GM19025 (cell line): Measurements from ENCODE around the gene AFF1.
"Not testable (repeated sequence)": the region's sequence is repeated elsewhere in the genome, so short reads cannot be mapped to it uniquely, and the experiment has no call there.

Experiments used
- ATAC-seq: cut with Tn5 transposase; IDR thresholded peaks from one replicate; pipeline ENCODE4 v1.9.1; 2021; ENCODE audit warnings: mild to moderate bottlenecking, low read depth, moderate library complexity; ENCODE audit not compliant: unreplicated experiment

AFF1 gene

GRCh38 chr4:87126056-87126455, 191.2 kb downstream of the AFF1 start:
- no peak for ATAC-seq

GRCh38 chr4:87128006-87128705, 193.3 kb downstream of the AFF1 start:
- no peak for ATAC-seq

- no peak for ATAC-seq
These were observed 194.9 kb downstream of the AFF1 start for GRCh38 chr4:87129681-87130080.

- ATAC-seq, result no peak
These were observed 196.3 kb downstream of the AFF1 start for GRCh38 chr4:87130985-87131703.

- no peak for ATAC-seq
These were observed 197.2 kb downstream of the AFF1 start for GRCh38 chr4:87132035-87132434.

- ATAC-seq, result no peak
These were observed 198.4 kb downstream of the AFF1 start for GRCh38 chr4:87133183-87133582.

GRCh38 chr4:87134122-87134521, 199.3 kb downstream of the AFF1 start:
- no peak for ATAC-seq

- ATAC-seq, result no peak
These were observed 206.6 kb downstream of the AFF1 start for GRCh38 chr4:87141428-87141827.

- no peak for ATAC-seq
These were observed 209.5 kb downstream of the AFF1 start for GRCh38 chr4:87144356-87144755.

- ATAC-seq, result not testable (repeated sequence)
These were observed 211.1 kb downstream of the AFF1 start for GRCh38 chr4:87145934-87146333.

- ATAC-seq, result no peak
These were observed 212.3 kb downstream of the AFF1 start for GRCh38 chr4:87147116-87147515.

- ATAC-seq, result no peak
These were observed 215.9 kb downstream of the AFF1 start for GRCh38 chr4:87150498-87151261.

GRCh38 chr4:87151730-87152129, 216.9 kb downstream of the AFF1 start:
- no peak for ATAC-seq

GRCh38 chr4:87152310-87153041, 217.7 kb downstream of the AFF1 start:
- ATAC-seq, result no peak

- ATAC-seq, result no peak
These were observed 218.5 kb downstream of the AFF1 start for GRCh38 chr4:87153078-87153870.

- no peak for ATAC-seq
These were observed 231.1 kb downstream of the AFF1 start for GRCh38 chr4:87165892-87166291.

GRCh38 chr4:87166296-87166854, 231.6 kb downstream of the AFF1 start:
- ATAC-seq, result no peak

- no peak for ATAC-seq
These were observed 237.1 kb downstream of the AFF1 start for GRCh38 chr4:87171944-87172343.

GRCh38 chr4:87174672-87175071, 239.9 kb downstream of the AFF1 start:
- no peak for ATAC-seq

GRCh38 chr4:87179751-87180150, 244.9 kb downstream of the AFF1 start:
- ATAC-seq, result no peak
